AG04449 (cell line): ENCODE results near the gene ZNF486.
A peak's percentile ranks its signal among the peaks of the same experiment; 100 is the strongest.
"Not testable (repeated sequence)": the region's sequence is repeated elsewhere in the genome, so short reads cannot be mapped to it uniquely, and the experiment has no call there.

Source experiments
- CTCF ChIA-PET: fragments of 350-600 bp; formaldehyde crosslinking; extraction: SDS; loops from one replicate; lab custom pipeline; 2021; ENCODE audit warnings: antibody characterized with exemption; lab: Yijun Ruan, JAX
- POLR2A ChIA-PET: fragments of 400-600, 350-600 bp; formaldehyde crosslinking; extraction: SDS; loops from one replicate; lab custom pipeline; 2020; ENCODE audit warnings: antibody characterized with exemption, inconsistent platforms; lab: Yijun Ruan, JAX
- DNase-seq: peaks from one replicate; pipeline ENCODE4 v3.0.0-alpha.2; 2010; ENCODE audit warnings: low read depth, low spot score
- H3K4me3 ChIP-seq: 2 replicates; pipeline ENCODE4 v1.5.1; 2011; ENCODE audit warnings: low read depth, mild to moderate bottlenecking, control low read depth, low read length
- CTCF ChIP-seq: IDR thresholded peaks from one replicate; pipeline ENCODE4 v1.5.1; 2011; ENCODE audit warnings: mild to moderate bottlenecking, moderate library complexity, low read length, control low read depth, inconsistent platforms; ENCODE audit not compliant: insufficient read depth; ENCODE audit errors: missing control alignments

The ZNF486 gene

GRCh38 chr19:20167020-20167644 is at the start of gene ZNF486:
Gene ZNF486 (plus strand): TSS chr19:20167214. CDS start chr19:20167331, 117 bp downstream.
- peak; percentile 83 for DNase-seq
- ChIA-PET POLR2A (interaction anchor here (0.6 to 1.6 kb wide), 5 partner anchors 22 to 1251 kb away, joined by 3 to 6 read pairs (median 3); partner anchors contain the start of genes ZNF253 and ZNF682), CTCF (no interaction called here)
- peak within 1 kb of the TSS; percentile 78 for H3K4me3 ChIP-seq
- no peak for TF ChIP-seq CTCF

GRCh38 chr19:20118064-20118839 is 48.8 kb upstream of the ZNF486 start:
- POLR2A ChIA-PET, DNase-seq, CTCF ChIA-PET: not testable (repeated sequence)

GRCh38 chr19:20124879-20125278 is 42.1 kb upstream of the ZNF486 start:
- TF ChIP-seq CTCF, result no peak
- H3K4me3 ChIP-seq, result no peak overlapping the region
- DNase-seq, result no peak
- POLR2A ChIA-PET, result no interaction called here
- CTCF ChIA-PET, result no interaction called here

More at GRCh38 chr19:20118064-20118839, 48.8 kb upstream of the ZNF486 start:
- H3K4me3 ChIP-seq, result not testable (repeated sequence)

- H3K4me3 ChIP-seq, CTCF ChIA-PET, DNase-seq, POLR2A ChIA-PET: not testable (repeated sequence)
Measured at GRCh38 chr19:20132933-20133332, 34.1 kb upstream of the ZNF486 start.

- CTCF ChIA-PET, DNase-seq, H3K4me3 ChIP-seq, POLR2A ChIA-PET: not testable (repeated sequence)
Measured at GRCh38 chr19:20137714-20138113, 29.3 kb upstream of the ZNF486 start.

- POLR2A ChIA-PET, result no interaction called here
- CTCF ChIA-PET, result no interaction called here
Measured at GRCh38 chr19:20151617-20152145, 15.3 kb upstream of the ZNF486 start.

GRCh38 chr19:20152506-20152905 is 14.5 kb upstream of the ZNF486 start:
- H3K4me3 ChIP-seq, CTCF ChIA-PET, DNase-seq, POLR2A ChIA-PET: not testable (repeated sequence)

More at GRCh38 chr19:20151617-20152145, 15.3 kb upstream of the ZNF486 start:
- no peak for TF ChIP-seq CTCF
- no peak for DNase-seq
- no peak overlapping the region for H3K4me3 ChIP-seq

GRCh38 chr19:20153281-20153680 is 13.7 kb upstream of the ZNF486 start:
- ChIA-PET CTCF (no interaction called here), POLR2A (no interaction called here)
- no peak for DNase-seq
- TF ChIP-seq CTCF, result no peak
- no peak overlapping the region for H3K4me3 ChIP-seq
